ENCODE results near the gene CYP1A2.

CYP1A2 gene

GRCh38 chr15:74783808-74784175, 35.1 kb downstream of the CYP1A2 start:
- Histone ChIP-seq H3K9me3 (ENCODE audit: control insufficient read depth, insufficient read depth, low read depth, low read length) (no peaks in the 10 kb centered on the region), H3K27ac (ENCODE audit: extremely low read depth, low read depth, low read length) (peak overlapping the region; percentile 70; the same call in 1 of the 2 replicates), H3K4me1 (ENCODE audit: control insufficient read depth, insufficient read depth, low read length) (peaks cover 33% of the 10 kb centered on the region), H3K36me3 (ENCODE audit: control insufficient read depth in 2 of 2, insufficient read depth in 1 of 2, low read length in 2 of 2) (peaks cover 0 to 25% of the 10 kb centered on the region in 2 experiments; a peak in 1 of 3 replicates), H3K4me3 (ENCODE audit: low read depth, low read length) (no peak overlapping the region; the same call in 1 of the 2 replicates)
- POLR2A ChIA-PET, result interaction anchor here (0.5 to 1.0 kb wide), 3 partner anchors 12 to 251 kb away, joined by 3 to 6 read pairs (median 5); no protein-coding TSS in a partner anchor
- TF ChIP-seq ZNF341 (tag by site-specific recombination; IDR thresholded peaks at IDR 0.05; ENCODE audit: low read depth) (no peak), SALL2 (tag by site-specific recombination; IDR thresholded peaks at IDR 0.05; ENCODE audit: borderline replicate concordance) (no peak), ZNF707 (tag by site-specific recombination; IDR thresholded peaks at IDR 0.05) (no peak), ZIC2 (tag by site-specific recombination; IDR thresholded peaks at IDR 0.05) (peak; percentile 97), ZNF274 (IDR thresholded peaks at IDR 0.05; ENCODE audit: low read length) (no peak), ZNF274 (tag by site-specific recombination; IDR thresholded peaks at IDR 0.05; ENCODE audit: borderline replicate concordance) (no peak), ZNF391 (tag by site-specific recombination; IDR thresholded peaks at IDR 0.05; ENCODE audit: borderline replicate concordance, low read depth) (0 out of 2 replicates have a peak, but pooled peaks have one; percentile 5), ZNF426 (tag by site-specific recombination; IDR thresholded peaks at IDR 0.05) (no peak), ZNF488 (tag by site-specific recombination; IDR thresholded peaks at IDR 0.05) (0 out of 2 replicates have a peak, but pooled peaks have one; percentile 7)
- CTCF ChIA-PET, result interaction anchor here (0.7 to 25.7 kb wide), 9 partner anchors 6 to 327 kb away, joined by 3 to 649 read pairs (median 4); partner anchors contain the start of gene CSK

GRCh38 chr15:74784426-74785193, 36.0 kb downstream of the CYP1A2 start:
- no peak overlapping the region for H3K4me3 ChIP-seq (ENCODE audit: low read depth, low read length)
- no peaks in the 10 kb centered on the region for H3K9me3 ChIP-seq (ENCODE audit: control insufficient read depth, insufficient read depth, low read depth, low read length)
- peaks cover 41% of the 10 kb centered on the region for H3K4me1 ChIP-seq (ENCODE audit: control insufficient read depth, insufficient read depth, low read length)
- POLR2A ChIA-PET, result interaction anchor here (0.5 to 0.8 kb wide), 2 partner anchors 57 to 252 kb away, joined by 5 to 6 read pairs; no protein-coding TSS in a partner anchor
- no peak for TF ChIP-seq ZNF114 (tag by site-specific recombination; IDR thresholded peaks at IDR 0.05)
- no peak for TF ChIP-seq ELK4 (IDR thresholded peaks at IDR 0.05; ENCODE audit: borderline replicate concordance, low read depth, low read length)
- TF ChIP-seq PRDM1 (tag by site-specific recombination; IDR thresholded peaks at IDR 0.05), result peak; percentile 71
- TF ChIP-seq ZBTB49 (tag by site-specific recombination; IDR thresholded peaks at IDR 0.05; ENCODE audit: low read depth), result no peak
- no peak overlapping the region for H3K27ac ChIP-seq (ENCODE audit: extremely low read depth, low read depth, low read length)
- peaks cover 0 to 26% of the 10 kb centered on the region in 2 experiments; a peak in 1 of 3 replicates for H3K36me3 ChIP-seq (ENCODE audit: control insufficient read depth in 2 of 2, insufficient read depth in 1 of 2, low read length in 2 of 2)
- CTCF ChIA-PET, result interaction anchor here (0.6 to 25.7 kb wide), 7 partner anchors 5 to 152 kb away, joined by 3 to 649 read pairs (median 4); partner anchors contain the start of gene CSK

- ChIA-PET POLR2A (no interaction called here), CTCF (interaction anchor here (0.6 to 25.7 kb wide), 7 partner anchors 4 to 153 kb away, joined by 3 to 649 read pairs (median 19); partner anchors contain the start of gene CSK)
- Histone ChIP-seq H3K4me3 (ENCODE audit: low read depth, low read length) (no peak overlapping the region), H3K36me3 (ENCODE audit: control insufficient read depth in 2 of 2, insufficient read depth in 1 of 2, low read length in 2 of 2) (peaks cover 0 to 30% of the 10 kb centered on the region in 2 experiments; a peak in 1 of 3 replicates), H3K27ac (ENCODE audit: extremely low read depth, low read depth, low read length) (no peak overlapping the region), H3K9me3 (ENCODE audit: control insufficient read depth, insufficient read depth, low read depth, low read length) (no peaks in the 10 kb centered on the region), H3K4me1 (ENCODE audit: control insufficient read depth, insufficient read depth, low read length) (peaks cover 49% of the 10 kb centered on the region)
- TF ChIP-seq ZSCAN4 (tag by site-specific recombination; IDR thresholded peaks at IDR 0.05) (peak; percentile 76; the same call in 1 of the 2 replicates), ZNF514 (tag by site-specific recombination; IDR thresholded peaks at IDR 0.05) (no peak), ZNF362 (tag by site-specific recombination; IDR thresholded peaks at IDR 0.05) (peak; percentile 87), TRIM28 (IDR thresholded peaks at IDR 0.05; ENCODE audit: borderline replicate concordance, low read length) (no peak), ZSCAN23 (tag by site-specific recombination; IDR thresholded peaks at IDR 0.05) (no peak), ZNF341 (tag by site-specific recombination; IDR thresholded peaks at IDR 0.05; ENCODE audit: low read depth) (peak; percentile 18; the same call in 1 of the 2 replicates)
Observed at GRCh38 chr15:74785194-74786032, 36.8 kb downstream of the CYP1A2 start.

Measured in HEK293 (cell line).